ENCODE results near the gene TLCD3B.

- TF ChIP-seq POLR2AphosphoS5 (IDR thresholded peaks at IDR 0.05), result no peak
- no peak for TF ChIP-seq CTCF (IDR thresholded peaks at IDR 0.05)
Observed at GRCh38 chr16:30033270-30033669, 2.2 kb upstream of the TLCD3B start.
